Brain microvascular endothelial cell (primary cell): Measurements from ENCODE around the gene AFDN.

Experiments
- DNase-seq: peaks from one replicate; pipeline ENCODE4 v3.0.0-alpha.2; 2020
- H3K27ac ChIP-seq: fragments of 250-450 bp; sonication (Bioruptor Pico); 2 replicates; pipeline ENCODE4 v1.5.1; 2020; ENCODE audit warnings: mild to moderate bottlenecking, moderate library complexity
- H3K27me3 ChIP-seq: fragments of 250-450 bp; sonication (Bioruptor Pico); replicated peaks from 2 replicates; pipeline ENCODE4 v1.5.1; 2020; ENCODE audit warnings: mild to moderate bottlenecking
- H3K36me3 ChIP-seq: fragments of 250-450 bp; sonication (Bioruptor Pico); replicated peaks from 2 replicates; pipeline ENCODE4 v1.5.1; 2020; ENCODE audit warnings: mild to moderate bottlenecking
- H3K4me3 ChIP-seq: 2 replicates; pipeline ENCODE4 v1.5.1; 2011; ENCODE audit warnings: low read depth, mild to moderate bottlenecking, control low read depth, low read length, moderate library complexity
- CTCF ChIP-seq: IDR thresholded peaks from 2 replicates; pipeline ENCODE4 v1.5.1; 2011; ENCODE audit warnings: low read depth, mild to moderate bottlenecking, moderate library complexity, low read length, control low read depth, inconsistent platforms; ENCODE audit errors: missing control alignments
- in situ Hi-C: cut with HindIII; loops from 2 replicates; pipeline ENCODE4 v1.10.0; 2017; ENCODE audit warnings: low sequenced_read_pairs, low pct_ligation_motif_present

Gene AFDN

GRCh38 chr6:167896648-167897047 is 69.9 kb downstream of the AFDN start:
- Histone ChIP-seq H3K27me3 (no peaks in the 10 kb centered on the region), H3K36me3 (no peaks in the 10 kb centered on the region), H3K27ac (no peak overlapping the region), H3K4me3 (no peak overlapping the region)
- no peak for DNase-seq
- TF ChIP-seq CTCF = no peak
- in situ Hi-C loops = no loop called here

- no peak overlapping the region for H3K4me3 ChIP-seq
- no peaks in the 10 kb centered on the region for H3K36me3 ChIP-seq
- peak; percentile 59 for TF ChIP-seq CTCF
- H3K27me3 ChIP-seq = no peaks in the 10 kb centered on the region
- no peak overlapping the region for H3K27ac ChIP-seq
- no peak for DNase-seq
- in situ Hi-C loops = no loop called here
Observed at GRCh38 chr6:167898673-167899311, 72.1 kb downstream of the AFDN start.

GRCh38 chr6:167904791-167905190 is 78.1 kb downstream of the AFDN start:
- Histone ChIP-seq H3K4me3 (no peak overlapping the region), H3K27ac (no peak overlapping the region), H3K36me3 (peaks cover 2% of the 10 kb centered on the region), H3K27me3 (no peaks in the 10 kb centered on the region)
- in situ Hi-C loops = no loop called here
- TF ChIP-seq CTCF = no peak
- DNase-seq = no peak

- in situ Hi-C loops = no loop called here
- no peak for TF ChIP-seq CTCF
Observed at GRCh38 chr6:167906899-167907298, 80.2 kb downstream of the AFDN start.

GRCh38 chr6:167907837-167908681 is 81.3 kb downstream of the AFDN start:
- peaks cover 2% of the 10 kb centered on the region for H3K36me3 ChIP-seq
- no peaks in the 10 kb centered on the region for H3K27me3 ChIP-seq
- H3K27ac ChIP-seq = no peak overlapping the region
- DNase-seq = peak; percentile 31
- TF ChIP-seq CTCF = peak; percentile 71
- in situ Hi-C loops = no loop called here
- no peak overlapping the region for H3K4me3 ChIP-seq

More at GRCh38 chr6:167906899-167907298, 80.2 kb downstream of the AFDN start:
- Histone ChIP-seq H3K4me3 (no peak overlapping the region), H3K36me3 (peaks cover 2% of the 10 kb centered on the region), H3K27ac (no peak overlapping the region), H3K27me3 (no peaks in the 10 kb centered on the region)
- DNase-seq = peak; percentile 12
